ENCODE data around the gene NCOA1.
"Not testable (repeated sequence)": the region's sequence is repeated elsewhere in the genome, so short reads cannot be mapped to it uniquely, and the experiment has no call there.

The NCOA1 gene

DNA sequence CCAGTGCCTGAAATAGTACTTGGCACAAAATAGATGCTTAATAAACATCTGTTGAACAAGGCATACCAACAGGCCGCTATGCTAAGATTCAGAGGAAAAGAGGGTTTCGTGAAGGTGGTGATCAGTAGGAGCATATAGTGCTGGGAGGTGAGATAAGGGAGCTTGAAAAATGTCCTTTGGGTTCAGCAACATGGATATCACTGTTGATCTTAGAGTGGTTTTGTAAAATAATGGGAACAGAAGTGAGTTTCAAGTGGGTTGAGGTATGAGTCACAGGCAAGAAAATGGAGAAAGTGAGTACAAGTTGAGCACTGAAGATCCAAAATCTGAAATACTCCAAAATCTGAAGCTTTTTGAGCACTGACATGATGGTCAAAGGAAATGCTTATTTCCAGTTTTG lies 306.6 kb downstream of the NCOA1 start:
- Histone ChIP-seq H3K9me3 (ENCODE audit: control insufficient read depth, insufficient read depth, low read depth, low read length) (no peaks in the 10 kb centered on the region), H3K4me3 (ENCODE audit: low read depth, low read length) (no peak overlapping the region), H3K36me3 (ENCODE audit: control insufficient read depth in 2 of 2, insufficient read depth in 1 of 2, low read length in 2 of 2) (peaks cover 33 to 56% of the 10 kb centered on the region in 2 experiments), H3K4me1 (ENCODE audit: control insufficient read depth, insufficient read depth, low read length) (peaks cover 3% of the 10 kb centered on the region; the same call in 1 of the 2 replicates), H3K27ac (ENCODE audit: extremely low read depth, low read depth, low read length) (no peak overlapping the region)
- ChIA-PET POLR2A (interaction anchor here (0.6 kb wide), 1 partner anchor 25 kb away, joined by 4 read pairs; no protein-coding TSS in a partner anchor), CTCF (interaction anchor here (1.4 to 1.9 kb wide), 2 partner anchors 27 to 29 kb away, joined by 4 to 8 read pairs; no protein-coding TSS in a partner anchor)
- TF ChIP-seq, protein P1, sequence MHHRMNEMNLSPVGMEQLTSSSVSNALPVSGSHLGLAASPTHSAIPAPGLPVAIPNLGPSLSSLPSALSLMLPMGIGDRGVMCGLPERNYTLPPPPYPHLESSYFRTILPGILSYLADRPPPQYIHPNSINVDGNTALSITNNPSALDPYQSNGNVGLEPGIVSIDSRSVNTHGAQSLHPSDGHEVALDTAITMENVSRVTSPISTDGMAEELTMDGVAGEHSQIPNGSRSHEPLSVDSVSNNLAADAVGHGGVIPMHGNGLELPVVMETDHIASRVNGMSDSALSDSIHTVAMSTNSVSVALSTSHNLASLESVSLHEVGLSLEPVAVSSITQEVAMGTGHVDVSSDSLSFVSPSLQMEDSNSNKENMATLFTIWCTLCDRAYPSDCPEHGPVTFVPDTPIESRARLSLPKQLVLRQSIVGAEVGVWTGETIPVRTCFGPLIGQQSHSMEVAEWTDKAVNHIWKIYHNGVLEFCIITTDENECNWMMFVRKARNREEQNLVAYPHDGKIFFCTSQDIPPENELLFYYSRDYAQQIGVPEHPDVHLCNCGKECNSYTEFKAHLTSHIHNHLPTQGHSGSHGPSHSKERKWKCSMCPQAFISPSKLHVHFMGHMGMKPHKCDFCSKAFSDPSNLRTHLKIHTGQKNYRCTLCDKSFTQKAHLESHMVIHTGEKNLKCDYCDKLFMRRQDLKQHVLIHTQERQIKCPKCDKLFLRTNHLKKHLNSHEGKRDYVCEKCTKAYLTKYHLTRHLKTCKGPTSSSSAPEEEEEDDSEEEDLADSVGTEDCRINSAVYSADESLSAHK (tag by site-specific recombination; IDR thresholded peaks at IDR 0.05): 0 out of 2 replicates have a peak, but pooled peaks have one; percentile 20
- no peak for TF ChIP-seq ZNF76 (tag by site-specific recombination; IDR thresholded peaks at IDR 0.05; ENCODE audit: borderline replicate concordance, low read depth)
- TF ChIP-seq ZNF24 (tag by site-specific recombination; IDR thresholded peaks at IDR 0.05): no peak
- TF ChIP-seq TRIM28 (IDR thresholded peaks at IDR 0.05; ENCODE audit: borderline replicate concordance, low read length): no peak
- TF ChIP-seq TCF7L2 (IDR thresholded peaks at IDR 0.05; ENCODE audit: borderline replicate concordance, low read depth, low read length): no peak
- no peak for TF ChIP-seq ZFP69B (tag by site-specific recombination; IDR thresholded peaks at IDR 0.05)
- TF ChIP-seq ZNF664 (tag by site-specific recombination; IDR thresholded peaks at IDR 0.05): peak; percentile 34; the same call in 1 of the 2 replicates

DNA sequence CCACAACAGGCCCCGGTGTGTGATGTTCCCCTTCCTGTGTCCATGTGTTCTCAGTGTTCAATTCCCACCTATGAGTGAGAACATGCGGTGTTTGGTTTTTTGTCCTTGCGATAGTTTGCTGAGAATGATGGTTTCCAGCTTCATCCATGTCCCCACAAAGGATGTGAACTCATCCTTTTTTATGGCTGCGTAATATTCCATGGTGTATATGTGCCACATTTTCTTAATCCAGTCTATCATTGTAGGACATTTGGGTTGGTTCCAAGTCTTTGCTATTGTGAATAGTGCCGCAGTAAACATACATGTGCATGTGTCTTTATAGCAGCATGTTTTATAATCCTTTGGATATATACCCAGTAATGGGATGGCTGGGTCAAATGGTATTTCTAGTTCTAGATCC lies 309.4 kb downstream of the NCOA1 start:
- CTCF ChIA-PET: interaction anchor here (0.6 kb wide), 1 partner anchor 45 kb away, joined by 3 read pairs; no protein-coding TSS in a partner anchor
- peaks cover 28 to 42% of the 10 kb centered on the region in 2 experiments for H3K36me3 ChIP-seq (ENCODE audit: control insufficient read depth in 2 of 2, insufficient read depth in 1 of 2, low read length in 2 of 2)
- H3K4me1 ChIP-seq (ENCODE audit: control insufficient read depth, insufficient read depth, low read length); H3K27ac ChIP-seq (ENCODE audit: extremely low read depth, low read depth, low read length); POLR2A ChIA-PET; H3K9me3 ChIP-seq (ENCODE audit: control insufficient read depth, insufficient read depth, low read depth, low read length); H3K4me3 ChIP-seq (ENCODE audit: low read depth, low read length): not testable (repeated sequence)
- TF ChIP-seq ZNF146 (tag by site-specific recombination; IDR thresholded peaks at IDR 0.05): peak; percentile 94

DNA sequence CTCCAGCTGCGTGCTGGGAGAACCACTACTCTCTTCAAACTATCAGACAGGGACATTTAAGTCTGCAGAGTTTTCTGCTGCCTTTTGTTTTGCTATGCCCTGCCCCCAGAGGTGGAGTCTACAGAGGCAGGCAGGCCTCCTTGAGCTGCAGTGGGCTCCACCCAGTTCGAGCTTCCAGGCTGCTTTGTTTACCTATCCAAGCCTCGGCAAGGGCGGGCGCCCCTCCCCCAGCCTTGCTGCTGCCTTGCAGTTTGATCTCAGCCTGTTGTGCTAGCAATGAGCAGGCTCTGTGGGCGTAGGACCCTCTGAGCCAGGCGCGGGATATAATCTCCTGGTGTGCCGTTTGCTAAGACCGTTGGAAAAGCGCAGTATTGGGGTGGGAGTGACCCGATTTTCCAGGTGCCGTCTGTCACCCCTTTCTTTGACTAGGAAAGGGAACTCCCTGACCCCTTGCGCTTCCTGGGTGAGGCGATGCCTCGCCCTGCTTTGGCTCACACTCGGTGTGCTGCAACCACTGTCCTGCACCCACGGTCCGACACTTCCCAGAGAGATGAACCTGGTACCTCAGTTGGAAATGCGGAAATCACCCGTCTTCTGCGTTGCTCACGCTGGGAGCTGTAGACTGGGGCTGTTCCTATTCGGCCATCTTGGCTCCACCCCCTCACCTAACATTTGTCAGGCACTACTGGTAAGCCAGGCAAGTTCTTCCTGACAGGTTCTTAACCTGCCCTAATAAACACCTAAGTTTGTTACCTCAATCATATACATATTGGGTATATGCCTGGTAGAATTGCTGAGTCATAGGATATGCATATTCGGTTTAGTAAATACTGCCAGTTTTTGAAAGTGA lies 315.0 kb downstream of the NCOA1 start:
- H3K36me3 ChIP-seq (ENCODE audit: control insufficient read depth in 2 of 2, insufficient read depth in 1 of 2, low read length in 2 of 2): peaks cover 4 to 20% of the 10 kb centered on the region in 2 experiments
- H3K27ac ChIP-seq (ENCODE audit: extremely low read depth, low read depth, low read length); CTCF ChIA-PET; H3K4me1 ChIP-seq (ENCODE audit: control insufficient read depth, insufficient read depth, low read length); H3K4me3 ChIP-seq (ENCODE audit: low read depth, low read length); POLR2A ChIA-PET; H3K9me3 ChIP-seq (ENCODE audit: control insufficient read depth, insufficient read depth, low read depth, low read length): not testable (repeated sequence)
- peak; percentile 94 for TF ChIP-seq ZNF558 (tag by site-specific recombination; IDR thresholded peaks at IDR 0.05)

DNA sequence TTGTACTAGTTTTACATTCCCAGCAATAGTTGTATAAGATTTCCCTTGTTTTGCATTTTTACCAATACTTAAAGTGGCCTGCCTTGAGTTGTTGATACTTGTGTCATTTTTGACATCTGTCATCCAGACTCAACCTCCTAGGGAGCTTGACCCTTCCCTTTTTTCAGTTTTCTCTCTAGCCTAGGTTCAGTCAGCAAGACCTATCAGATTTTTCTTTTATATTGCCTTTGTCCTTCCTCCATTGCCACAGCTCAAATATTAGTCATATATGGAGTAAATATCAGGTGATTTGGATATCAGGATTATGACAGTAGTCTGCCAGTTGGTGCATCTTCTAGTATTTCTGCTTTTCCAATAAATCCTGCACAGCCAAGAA lies 315.6 kb downstream of the NCOA1 start:
- Histone ChIP-seq H3K36me3 (ENCODE audit: control insufficient read depth in 2 of 2, insufficient read depth in 1 of 2, low read length in 2 of 2) (peaks cover 6 to 18% of the 10 kb centered on the region in 2 experiments), H3K27ac (ENCODE audit: extremely low read depth, low read depth, low read length) (no peak overlapping the region), H3K4me3 (ENCODE audit: low read depth, low read length) (no peak overlapping the region), H3K9me3 (ENCODE audit: control insufficient read depth, insufficient read depth, low read depth, low read length) (no peaks in the 10 kb centered on the region), H3K4me1 (ENCODE audit: control insufficient read depth, insufficient read depth, low read length) (no peaks in the 10 kb centered on the region)
- 0 out of 2 replicates have a peak, but pooled peaks have one; percentile 9 for TF ChIP-seq ZNF558 (tag by site-specific recombination; IDR thresholded peaks at IDR 0.05)
- no peak for TF ChIP-seq TCF7L2 (IDR thresholded peaks at IDR 0.05; ENCODE audit: borderline replicate concordance, low read depth, low read length)
- TF ChIP-seq ZNF561 (tag by site-specific recombination; IDR thresholded peaks at IDR 0.05; ENCODE audit: borderline replicate concordance): no peak
- CTCF ChIA-PET: no interaction called here
- POLR2A ChIA-PET: interaction anchor here (1.0 kb wide), 1 partner anchor 14 kb away, joined by 4 read pairs; the partner anchor contains the start of genes CENPO and PTRHD1
